ENCODE measurements around the gene MAPK8. TPM values are rescaled to one million over a fixed set of nuclear protein-coding genes. Genes with fewer than 3 reads are reported as not detected.
A peak's percentile ranks its signal among the peaks of the same experiment; 100 is the strongest.

The MAPK8 gene
- total RNA-seq, 1 experiment from 2014 or later, result 52.9 TPM

DNA sequence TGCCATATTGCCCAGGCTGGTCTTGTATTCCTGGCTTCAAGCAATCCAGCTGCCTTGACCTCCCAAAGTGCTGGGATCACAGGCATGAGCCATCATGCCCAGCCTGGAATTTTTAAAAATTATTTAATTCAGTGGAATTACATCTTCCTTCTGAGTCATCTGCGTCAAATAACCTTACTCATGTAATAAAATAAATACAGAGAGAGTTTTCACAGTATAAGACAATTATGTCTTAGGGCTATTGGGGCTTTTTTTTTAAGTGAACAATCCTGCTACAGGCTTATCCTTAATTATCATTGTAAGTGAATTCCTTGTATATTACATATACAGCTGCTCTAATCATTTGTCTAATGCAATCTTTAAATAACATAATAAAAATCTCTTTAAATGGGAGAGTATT is 108.3 kb downstream of the MAPK8 start:
- intact Hi-C loops (cut with micrococcal nuclease), result loop anchor here (10.0 kb wide), 1 partner anchor 100 kb away; no protein-coding TSS in a partner anchor
- TF ChIP-seq, protein P1, sequence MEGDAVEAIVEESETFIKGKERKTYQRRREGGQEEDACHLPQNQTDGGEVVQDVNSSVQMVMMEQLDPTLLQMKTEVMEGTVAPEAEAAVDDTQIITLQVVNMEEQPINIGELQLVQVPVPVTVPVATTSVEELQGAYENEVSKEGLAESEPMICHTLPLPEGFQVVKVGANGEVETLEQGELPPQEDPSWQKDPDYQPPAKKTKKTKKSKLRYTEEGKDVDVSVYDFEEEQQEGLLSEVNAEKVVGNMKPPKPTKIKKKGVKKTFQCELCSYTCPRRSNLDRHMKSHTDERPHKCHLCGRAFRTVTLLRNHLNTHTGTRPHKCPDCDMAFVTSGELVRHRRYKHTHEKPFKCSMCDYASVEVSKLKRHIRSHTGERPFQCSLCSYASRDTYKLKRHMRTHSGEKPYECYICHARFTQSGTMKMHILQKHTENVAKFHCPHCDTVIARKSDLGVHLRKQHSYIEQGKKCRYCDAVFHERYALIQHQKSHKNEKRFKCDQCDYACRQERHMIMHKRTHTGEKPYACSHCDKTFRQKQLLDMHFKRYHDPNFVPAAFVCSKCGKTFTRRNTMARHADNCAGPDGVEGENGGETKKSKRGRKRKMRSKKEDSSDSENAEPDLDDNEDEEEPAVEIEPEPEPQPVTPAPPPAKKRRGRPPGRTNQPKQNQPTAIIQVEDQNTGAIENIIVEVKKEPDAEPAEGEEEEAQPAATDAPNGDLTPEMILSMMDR (IDR thresholded peaks at IDR 0.05; ENCODE audit: unreplicated experiment), result no peak
- DNase-seq (ENCODE audit: unreplicated experiment), result peak; percentile 39

DNA sequence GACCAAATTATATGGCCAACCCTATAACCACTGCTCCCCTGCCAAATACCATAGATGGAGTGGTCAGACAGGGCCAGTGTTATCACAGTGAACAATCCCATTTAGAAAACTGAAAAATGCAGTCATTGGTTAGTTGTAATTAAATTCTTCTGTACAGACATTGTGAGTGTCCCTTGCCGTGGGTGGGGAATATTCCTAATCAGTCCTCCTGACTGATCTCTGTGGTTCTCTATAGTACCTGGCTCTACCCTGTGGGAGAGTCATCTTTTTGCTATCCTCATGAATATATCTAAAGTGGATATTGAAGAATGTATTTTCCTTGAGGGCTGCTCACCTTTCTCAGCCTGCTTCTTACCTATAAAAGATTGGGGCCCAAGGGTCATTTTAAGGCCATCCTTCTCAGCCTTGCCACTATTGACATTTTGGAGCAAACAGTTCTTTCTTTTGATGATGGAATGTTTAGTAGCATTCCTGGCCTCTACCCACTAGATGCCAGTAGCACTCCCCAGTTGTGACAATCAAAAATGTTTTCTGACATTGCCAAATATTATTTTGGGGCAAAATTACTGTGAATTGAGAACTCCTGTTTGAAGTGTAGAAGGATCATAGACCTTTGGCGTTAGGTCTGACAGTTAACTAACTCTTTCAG is 110.2 kb downstream of the MAPK8 start:
- BruUV-seq (replicated peaks), result no TSS peak
- peak overlapping the region; percentile 70 for H3K27ac Mint-ChIP-seq (ENCODE audit: low read depth, unreplicated experiment)
- no peak overlapping the region for H3K4me3 Mint-ChIP-seq (ENCODE audit: unreplicated experiment)
- POLR2A ChIA-PET, result interaction anchor here (0.9 to 2.2 kb wide), 11 partner anchors 12 to 143 kb away, joined by 3 to 9 read pairs (median 4); no protein-coding TSS in a partner anchor
- intact Hi-C loops (cut with micrococcal nuclease), result loop anchor here (10.0 kb wide), 1 partner anchor 102 kb away; no protein-coding TSS in a partner anchor
- peaks cover 12% of the 10 kb centered on the region for H3K36me3 Mint-ChIP-seq (ENCODE audit: insufficient read depth, unreplicated experiment)
- H3K27me3 Mint-ChIP-seq (ENCODE audit: insufficient read depth, unreplicated experiment), result no peaks in the 10 kb centered on the region
- no peak for DNase-seq (ENCODE audit: unreplicated experiment)
- TF ChIP-seq, protein P1 (IDR thresholded peaks at IDR 0.05; ENCODE audit: unreplicated experiment), result no peak
- H3K4me1 Mint-ChIP-seq (ENCODE audit: insufficient read depth, unreplicated experiment), result peaks cover 27% of the 10 kb centered on the region
- CTCF ChIA-PET, result interaction anchor here (0.6 to 1.8 kb wide), 8 partner anchors 9 to 240 kb away, joined by 3 to 9 read pairs (median 4); no protein-coding TSS in a partner anchor
- H3K9me3 Mint-ChIP-seq (ENCODE audit: unreplicated experiment), result peaks cover 7% of the 10 kb centered on the region

More for the DNA sequence above, 108.3 kb downstream of the MAPK8 start:
- H3K9me3 Mint-ChIP-seq (ENCODE audit: unreplicated experiment), result peaks cover 8% of the 10 kb centered on the region
- no TSS peak for BruUV-seq (replicated peaks)
- peak overlapping the region; percentile 63 for H3K27ac Mint-ChIP-seq (ENCODE audit: low read depth, unreplicated experiment)
- ChIA-PET POLR2A (interaction anchor here (0.6 to 1.7 kb wide), 6 partner anchors 9 to 656 kb away, joined by 3 to 6 read pairs (median 4); no protein-coding TSS in a partner anchor), CTCF (interaction anchor here (1.0 to 1.1 kb wide), 3 partner anchors 52 to 137 kb away, joined by 3 to 4 read pairs (median 4); no protein-coding TSS in a partner anchor)
- no peak overlapping the region for H3K4me3 Mint-ChIP-seq (ENCODE audit: unreplicated experiment)
- H3K4me1 Mint-ChIP-seq (ENCODE audit: insufficient read depth, unreplicated experiment), result peaks cover 27% of the 10 kb centered on the region
- peaks cover 26% of the 10 kb centered on the region for H3K36me3 Mint-ChIP-seq (ENCODE audit: insufficient read depth, unreplicated experiment)
- H3K27me3 Mint-ChIP-seq (ENCODE audit: insufficient read depth, unreplicated experiment), result no peaks in the 10 kb centered on the region

DNA sequence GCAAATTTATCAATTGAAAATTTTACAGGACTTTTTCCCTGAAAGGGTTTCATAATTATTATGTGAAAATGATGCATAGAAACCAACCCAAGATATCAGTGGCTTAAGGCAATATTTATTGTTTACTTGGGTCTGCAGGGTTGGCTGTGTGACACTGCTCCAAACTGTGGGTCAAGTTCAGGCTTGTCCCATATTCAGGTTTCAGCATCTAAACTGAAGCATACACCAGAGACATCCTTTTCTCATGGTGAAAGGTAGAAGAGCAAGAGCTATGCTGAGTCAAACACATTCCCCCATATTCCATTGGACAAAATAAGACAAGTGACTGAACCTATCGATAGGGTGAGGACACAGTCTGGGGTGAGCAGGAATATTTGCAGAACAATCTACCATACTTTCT is 110.9 kb downstream of the MAPK8 start:
- Mint-ChIP-seq H3K4me1 (ENCODE audit: insufficient read depth, unreplicated experiment) (peaks cover 27% of the 10 kb centered on the region), H3K36me3 (ENCODE audit: insufficient read depth, unreplicated experiment) (peaks cover 5% of the 10 kb centered on the region), H3K4me3 (ENCODE audit: unreplicated experiment) (no peak overlapping the region), H3K27me3 (ENCODE audit: insufficient read depth, unreplicated experiment) (no peaks in the 10 kb centered on the region), H3K9me3 (ENCODE audit: unreplicated experiment) (peaks cover under 1% of the 10 kb centered on the region), H3K27ac (ENCODE audit: low read depth, unreplicated experiment) (peak overlapping the region; percentile 70)
- TF ChIP-seq, protein P1 (IDR thresholded peaks at IDR 0.05; ENCODE audit: unreplicated experiment), result no peak
- ChIA-PET CTCF (interaction anchor here (0.6 to 1.8 kb wide), 11 partner anchors 9 to 239 kb away, joined by 3 to 9 read pairs (median 4); no protein-coding TSS in a partner anchor), POLR2A (interaction anchor here (0.9 to 2.2 kb wide), 13 partner anchors 9 to 143 kb away, joined by 3 to 9 read pairs (median 4); no protein-coding TSS in a partner anchor)
- BruUV-seq (replicated peaks), result no TSS peak
- intact Hi-C loops (cut with micrococcal nuclease), result loop anchor here (10.0 kb wide), 1 partner anchor 103 kb away; no protein-coding TSS in a partner anchor
- DNase-seq (ENCODE audit: unreplicated experiment), result peak; percentile 69

DNA sequence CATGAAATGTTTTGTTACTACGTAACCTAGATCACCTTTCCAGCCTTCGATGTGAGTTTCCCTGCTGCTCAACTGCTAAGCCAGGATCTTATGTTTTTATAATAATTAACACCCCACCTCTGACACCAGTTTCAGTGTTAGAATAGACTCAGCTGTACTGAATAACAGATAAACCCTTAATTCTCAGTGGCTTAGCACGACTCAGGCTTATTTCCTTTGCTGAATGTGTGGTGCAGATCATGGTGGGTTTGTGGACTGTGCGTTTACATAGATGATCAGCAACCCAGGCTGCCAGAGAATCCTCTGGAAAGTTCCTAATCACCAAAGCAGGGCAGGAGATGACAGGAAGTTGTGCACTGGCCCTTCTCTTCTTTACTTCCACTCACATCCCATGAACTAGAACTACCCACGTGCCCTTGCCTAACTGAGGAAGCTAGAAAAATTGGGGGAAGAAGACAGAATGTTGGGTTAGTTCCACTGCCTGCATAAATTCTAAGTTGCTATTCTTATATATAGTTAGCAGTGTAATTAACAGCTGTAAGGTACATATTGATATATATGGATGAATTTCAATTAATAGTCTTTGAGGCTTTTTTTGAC is 111.8 kb downstream of the MAPK8 start:
- intact Hi-C loops (cut with micrococcal nuclease), result loop anchor here (10.0 kb wide), 1 partner anchor 103 kb away; no protein-coding TSS in a partner anchor
- Mint-ChIP-seq H3K4me1 (ENCODE audit: insufficient read depth, unreplicated experiment) (peaks cover 27% of the 10 kb centered on the region), H3K27me3 (ENCODE audit: insufficient read depth, unreplicated experiment) (no peaks in the 10 kb centered on the region), H3K36me3 (ENCODE audit: insufficient read depth, unreplicated experiment) (no peaks in the 10 kb centered on the region), H3K9me3 (ENCODE audit: unreplicated experiment) (no peaks in the 10 kb centered on the region), H3K27ac (ENCODE audit: low read depth, unreplicated experiment) (peak overlapping the region; percentile 70), H3K4me3 (ENCODE audit: unreplicated experiment) (no peak overlapping the region)
- ChIA-PET POLR2A (interaction anchor here (0.7 to 2.2 kb wide), 14 partner anchors 8 to 1121 kb away, joined by 3 to 9 read pairs (median 4); partner anchors contain the start of genes ERCC6 and MAPK8), CTCF (interaction anchor here (0.6 to 1.8 kb wide), 8 partner anchors 12 to 876 kb away, joined by 3 to 9 read pairs (median 4); no protein-coding TSS in a partner anchor)
- no TSS peak for BruUV-seq (replicated peaks)
- DNase-seq (ENCODE audit: unreplicated experiment), result no peak
- TF ChIP-seq, protein P1 (IDR thresholded peaks at IDR 0.05; ENCODE audit: unreplicated experiment), result no peak

Data from MCF 10A (cell line).